ENCODE measurements around the gene CLEC12A. TPM values are rescaled to one million over a fixed set of nuclear protein-coding genes. Genes with fewer than 3 reads are reported as not detected.

CLEC12A gene
- total and polyA plus RNA-seq, 2 donors (not counting 1 experiment from before 2014, with no cell fraction given), result 1.0 TPM; not detected in 1

DNA sequence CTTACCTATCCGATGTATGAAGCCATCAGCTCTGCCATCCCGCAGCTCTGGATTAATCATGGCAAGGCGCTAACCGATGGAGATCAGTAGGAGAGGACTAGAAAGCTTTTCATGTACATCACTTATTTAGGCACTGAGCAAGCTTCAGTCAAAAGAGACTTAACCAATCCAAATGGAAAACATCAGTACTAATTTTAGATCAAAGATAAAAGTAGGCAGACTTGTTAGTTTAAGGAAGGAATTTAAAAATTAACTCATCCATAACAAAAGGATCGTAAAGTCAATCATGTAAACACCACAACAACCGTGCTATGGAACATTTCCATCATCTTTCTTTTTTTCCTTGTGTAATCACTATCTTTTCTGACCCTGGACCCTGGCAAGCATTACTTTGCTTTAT lies 38.9 kb upstream of the CLEC12A start, which contains the start of gene CLEC2A:
Gene CLEC2A (minus strand): TSS at position 101 of the 400 bp plus-strand sequence. CDS start 41 bp downstream, at position 60.
- ChIA-PET POLR2A (no interaction called here), CTCF (interaction anchor here (0.9 to 2.6 kb wide), 5 partner anchors 8 to 601 kb away, joined by 3 to 9 read pairs (median 6); no protein-coding TSS in a partner anchor)
- ATAC-seq (ENCODE audit: low read depth), result no peak
- Histone ChIP-seq H3K4me1 (ENCODE audit: control insufficient read depth in 2 of 2, insufficient read depth in 2 of 2, low read length in 2 of 2) (peaks cover 6 to 7% of the 10 kb centered on the region in 2 donors), H3K36me3 (replicated peaks in 1 of 2; ENCODE audit: control extremely low read depth in 1 of 2, control insufficient read depth in 1 of 2, extremely low read depth in 1 of 2, insufficient read depth in 2 of 2, low read length in 1 of 2) (no peaks in the 10 kb centered on the region), H2AFZ (ENCODE audit: insufficient read depth, low read depth, low read length, poor library complexity, severe bottlenecking) (no peak within 1 kb of the TSS), H3K27ac (ENCODE audit: low read length in 2 of 2) (no peak within 1 kb of the TSS), H3K4me3 (ENCODE audit: control extremely low read depth in 1 of 5, extremely low read depth in 1 of 5, insufficient read depth in 1 of 5, low read depth in 2 of 5, low read length in 4 of 5) (no peak within 1 kb of the TSS), H3K9ac (ENCODE audit: low read length) (no peak within 1 kb of the TSS), H3K27me3 (replicated peaks in 1 of 4; ENCODE audit: control extremely low read depth in 1 of 4, control insufficient read depth in 3 of 4, insufficient read depth in 4 of 4, low read length in 3 of 4) (peaks cover 0 to 4% (median 0%) of the 10 kb centered on the region in 4 experiments), H3K79me2 (ENCODE audit: control insufficient read depth, insufficient read depth, low read length) (no peaks in the 10 kb centered on the region), H3K4me2 (replicated peaks; ENCODE audit: low read depth, low read length, poor library complexity, severe bottlenecking) (no peak within 1 kb of the TSS), H4K20me1 (ENCODE audit: control insufficient read depth, insufficient read depth, low read length, poor library complexity, severe bottlenecking) (no peaks in the 10 kb centered on the region), H3K9me3 (ENCODE audit: control extremely low read depth in 1 of 3, control insufficient read depth in 2 of 3, insufficient read depth in 1 of 3, low read length in 2 of 3) (no peaks in the 10 kb centered on the region)
- peaks cover 3% of the 10 kb centered on the region for H3K4me1 Mint-ChIP-seq
- intact Hi-C loops (cut with micrococcal nuclease), result no loop called here
- TF ChIP-seq EZH2 (IDR thresholded peaks at IDR 0.05; ENCODE audit: borderline replicate concordance, insufficient read depth, low read depth, low read length, poor library complexity, severe bottlenecking), result no peak
- TF ChIP-seq, protein P1, sequence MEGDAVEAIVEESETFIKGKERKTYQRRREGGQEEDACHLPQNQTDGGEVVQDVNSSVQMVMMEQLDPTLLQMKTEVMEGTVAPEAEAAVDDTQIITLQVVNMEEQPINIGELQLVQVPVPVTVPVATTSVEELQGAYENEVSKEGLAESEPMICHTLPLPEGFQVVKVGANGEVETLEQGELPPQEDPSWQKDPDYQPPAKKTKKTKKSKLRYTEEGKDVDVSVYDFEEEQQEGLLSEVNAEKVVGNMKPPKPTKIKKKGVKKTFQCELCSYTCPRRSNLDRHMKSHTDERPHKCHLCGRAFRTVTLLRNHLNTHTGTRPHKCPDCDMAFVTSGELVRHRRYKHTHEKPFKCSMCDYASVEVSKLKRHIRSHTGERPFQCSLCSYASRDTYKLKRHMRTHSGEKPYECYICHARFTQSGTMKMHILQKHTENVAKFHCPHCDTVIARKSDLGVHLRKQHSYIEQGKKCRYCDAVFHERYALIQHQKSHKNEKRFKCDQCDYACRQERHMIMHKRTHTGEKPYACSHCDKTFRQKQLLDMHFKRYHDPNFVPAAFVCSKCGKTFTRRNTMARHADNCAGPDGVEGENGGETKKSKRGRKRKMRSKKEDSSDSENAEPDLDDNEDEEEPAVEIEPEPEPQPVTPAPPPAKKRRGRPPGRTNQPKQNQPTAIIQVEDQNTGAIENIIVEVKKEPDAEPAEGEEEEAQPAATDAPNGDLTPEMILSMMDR (IDR thresholded peaks at IDR 0.05), result no peak
- no peak within 1 kb of the TSS for H3K4me3 Mint-ChIP-seq
- DNase-seq, result no peak
- peaks cover 26% of the 10 kb centered on the region for H3K27me3 Mint-ChIP-seq
- WGBS (ENCODE audit: insufficient coverage), result 60% methylated on average over 1 of the region's 6 CpGs
- no peaks in the 10 kb centered on the region for H3K9me3 Mint-ChIP-seq (ENCODE audit: insufficient read depth)
- H3K27ac Mint-ChIP-seq, result no peak within 1 kb of the TSS

DNA sequence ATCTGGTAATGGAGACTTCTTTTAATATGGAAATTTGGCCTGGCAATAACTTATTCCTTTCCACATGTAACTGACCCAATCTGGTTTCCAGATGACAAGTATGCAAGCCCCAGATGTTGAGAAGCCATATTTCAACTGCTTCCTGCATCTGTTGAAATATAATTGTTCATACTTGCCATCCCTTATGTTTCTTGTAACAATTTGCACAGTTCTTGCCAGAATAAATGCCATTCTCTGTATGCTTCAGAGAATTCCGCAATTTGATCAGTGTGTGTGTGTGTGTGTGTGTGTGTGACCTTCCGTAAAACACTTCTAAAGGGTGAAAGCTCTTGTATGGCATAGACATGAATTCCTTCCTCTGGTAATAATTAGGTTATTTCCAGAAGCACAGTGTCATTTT lies 37.3 kb upstream of the CLEC12A start:
- no peak overlapping the region for H2AFZ ChIP-seq (ENCODE audit: insufficient read depth, low read depth, low read length, poor library complexity, severe bottlenecking)
- no peak overlapping the region for H3K4me2 ChIP-seq (replicated peaks; ENCODE audit: low read depth, low read length, poor library complexity, severe bottlenecking)
- Mint-ChIP-seq H3K4me3 (no peak overlapping the region), H3K27me3 (peaks cover 24% of the 10 kb centered on the region), H3K4me1 (peaks cover 3% of the 10 kb centered on the region), H3K27ac (no peak overlapping the region), H3K9me3 (ENCODE audit: insufficient read depth) (no peaks in the 10 kb centered on the region)
- H3K27me3 ChIP-seq (replicated peaks in 1 of 4; ENCODE audit: control extremely low read depth in 1 of 4, control insufficient read depth in 3 of 4, insufficient read depth in 4 of 4, low read length in 3 of 4), result peaks cover 0 to 4% (median 0%) of the 10 kb centered on the region in 4 experiments
- no peaks in the 10 kb centered on the region for H3K36me3 ChIP-seq (replicated peaks in 1 of 2; ENCODE audit: control extremely low read depth in 1 of 2, control insufficient read depth in 1 of 2, extremely low read depth in 1 of 2, insufficient read depth in 2 of 2, low read length in 1 of 2)
- no peaks in the 10 kb centered on the region for H4K20me1 ChIP-seq (ENCODE audit: control insufficient read depth, insufficient read depth, low read length, poor library complexity, severe bottlenecking)
- no peak overlapping the region for H3K27ac ChIP-seq (ENCODE audit: low read length in 2 of 2)
- H3K4me3 ChIP-seq (ENCODE audit: control extremely low read depth in 1 of 5, extremely low read depth in 1 of 5, insufficient read depth in 1 of 5, low read depth in 2 of 5, low read length in 4 of 5), result no peak overlapping the region
- CTCF ChIA-PET, result interaction anchor here (1.4 to 1.5 kb wide), 2 partner anchors 9 to 119 kb away, joined by 5 to 7 read pairs; no protein-coding TSS in a partner anchor
- no peak for DNase-seq
- WGBS (ENCODE audit: insufficient coverage), result no CpG with 5 or more reads among the region's 2 CpGs
- intact Hi-C loops (cut with micrococcal nuclease), result no loop called here
- H3K79me2 ChIP-seq (ENCODE audit: control insufficient read depth, insufficient read depth, low read length), result no peaks in the 10 kb centered on the region
- POLR2A ChIA-PET, result no interaction called here
- H3K9ac ChIP-seq (ENCODE audit: low read length), result no peak overlapping the region
- H3K4me1 ChIP-seq (ENCODE audit: control insufficient read depth in 2 of 2, insufficient read depth in 2 of 2, low read length in 2 of 2), result peaks cover 6 to 7% of the 10 kb centered on the region in 2 donors
- H3K9me3 ChIP-seq (ENCODE audit: control extremely low read depth in 1 of 3, control insufficient read depth in 2 of 3, insufficient read depth in 1 of 3, low read length in 2 of 3), result no peaks in the 10 kb centered on the region
- no peak for ATAC-seq (ENCODE audit: low read depth)
- TF ChIP-seq, protein P1 (IDR thresholded peaks at IDR 0.05), result no peak
- TF ChIP-seq EZH2 (IDR thresholded peaks at IDR 0.05; ENCODE audit: borderline replicate concordance, insufficient read depth, low read depth, low read length, poor library complexity, severe bottlenecking), result no peak
